Measurements from ENCODE around the gene ZNF236.
"Not testable (repeated sequence)": the region's sequence is repeated elsewhere in the genome, so short reads cannot be mapped to it uniquely, and the experiment has no call there.

ZNF236 gene

GRCh38 chr18:76822506-76823160 is at the start of gene ZNF236:
ZNF236 (plus strand) TSS chr18:76822557; CDS start chr18:76822608, 51 bp downstream.
- DNase-seq (ENCODE audit: low read depth in 2 of 2): peak; percentile 42 to 48

DNA sequence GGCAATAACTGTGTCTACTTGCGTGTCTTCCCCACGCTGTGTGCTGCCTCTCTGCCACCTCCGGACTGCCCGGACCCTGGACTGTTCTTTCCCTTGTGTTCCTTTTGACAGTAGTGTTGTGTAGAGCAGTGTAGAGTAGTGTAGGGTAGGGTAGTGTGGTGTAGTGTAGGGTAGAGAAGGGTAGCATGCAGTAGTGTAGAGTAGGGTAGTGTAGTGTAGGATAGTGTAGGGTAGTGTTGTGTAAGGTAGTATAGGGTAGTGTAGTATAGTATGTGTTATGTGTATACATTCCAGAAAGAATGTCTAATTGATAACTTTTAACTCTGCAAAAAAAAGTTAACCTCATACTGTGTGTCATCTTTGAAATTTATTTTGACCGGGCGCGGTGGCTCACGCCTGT is 49.7 kb upstream of the ZNF236 start:
- no peak for DNase-seq (ENCODE audit: low read depth in 2 of 2)

GRCh38 chr18:76777036-76777435 is 45.3 kb upstream of the ZNF236 start:
- DNase-seq (ENCODE audit: low read depth in 2 of 2): not testable (repeated sequence)

GRCh38 chr18:76783786-76784484 is 38.4 kb upstream of the ZNF236 start:
- no peak for DNase-seq (ENCODE audit: low read depth in 2 of 2)

- no peak for DNase-seq (ENCODE audit: low read depth in 2 of 2)
These were observed 36.5 kb upstream of the ZNF236 start for GRCh38 chr18:76785872-76786271.

DNA sequence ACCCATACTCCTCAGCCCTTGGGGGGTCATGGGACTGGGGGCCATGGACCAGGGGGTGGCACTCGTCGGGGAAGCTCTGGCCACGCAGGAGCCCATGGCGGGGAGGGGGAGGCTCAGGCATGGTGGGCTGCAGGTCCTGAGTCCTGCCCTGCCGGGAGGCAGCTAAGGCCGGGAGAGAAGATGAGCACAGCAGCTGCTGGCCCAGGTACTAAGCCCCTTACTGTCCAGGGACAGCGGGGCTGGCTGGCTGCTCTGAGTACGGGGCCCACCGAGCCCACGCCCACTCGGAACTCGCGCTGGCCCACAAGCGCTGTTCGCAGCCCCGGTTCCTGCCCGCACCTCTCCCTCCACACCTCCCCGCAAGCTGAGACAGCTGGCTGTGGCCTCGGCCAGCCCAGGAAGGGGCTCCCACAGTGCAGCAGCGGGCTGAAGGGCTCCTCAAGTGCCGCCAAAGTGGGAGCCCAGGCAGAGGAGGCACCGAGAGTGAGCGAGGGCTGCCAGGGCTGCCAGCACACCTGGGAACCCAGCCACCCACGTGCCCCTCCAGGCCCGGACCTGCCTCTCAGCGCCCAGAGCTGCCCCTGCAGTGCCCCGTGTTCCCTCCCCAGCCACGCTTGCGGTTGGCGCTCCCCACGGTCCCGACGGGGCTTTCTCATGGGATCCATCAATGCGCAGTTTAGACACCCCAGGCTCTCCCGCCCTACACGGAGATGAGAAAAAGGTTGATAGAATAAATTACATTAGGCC is 33.6 kb upstream of the ZNF236 start:
- DNase-seq (ENCODE audit: low read depth in 2 of 2): no peak

DNA sequence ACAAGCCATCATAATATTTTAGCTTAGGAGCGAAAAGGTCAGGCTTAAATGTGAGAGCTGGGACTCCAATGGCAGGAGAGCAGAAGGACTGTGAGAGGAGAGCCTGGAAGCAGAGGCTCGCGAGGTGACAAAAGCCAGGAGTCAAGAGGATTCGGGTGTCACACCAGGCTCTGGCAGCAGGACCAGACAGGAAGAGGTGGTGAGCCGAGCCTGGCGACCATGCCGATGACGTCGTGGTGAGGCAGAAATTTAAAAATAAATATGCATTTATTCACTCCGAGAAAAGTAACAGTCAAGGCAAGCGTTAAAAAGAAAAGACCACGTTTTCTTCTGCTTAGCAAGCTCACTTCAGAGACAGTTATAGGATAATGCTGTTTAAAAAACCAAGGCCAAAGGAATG is 31.3 kb upstream of the ZNF236 start:
- DNase-seq (ENCODE audit: low read depth in 2 of 2): no peak

DNA sequence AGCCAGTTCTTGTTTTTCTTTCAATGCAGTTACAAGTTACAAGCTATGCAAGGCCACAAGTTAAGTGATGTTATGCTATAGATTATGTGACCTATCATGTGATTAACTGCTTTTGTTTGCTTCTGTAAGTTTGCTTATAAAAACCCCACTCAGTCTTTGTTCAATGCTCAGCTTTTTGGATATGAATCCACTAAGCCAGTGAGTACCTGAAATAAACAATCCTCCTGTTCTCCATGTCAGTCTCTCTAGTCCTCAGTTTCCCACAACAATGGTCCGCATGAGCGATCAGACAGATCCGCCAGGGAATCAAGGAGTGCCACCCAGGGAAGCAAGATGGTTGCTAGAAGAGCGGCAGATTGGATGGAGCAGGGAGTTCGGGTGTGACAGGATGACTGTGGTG is 30.7 kb upstream of the ZNF236 start:
- no peak for DNase-seq (ENCODE audit: low read depth in 2 of 2)

GRCh38 chr18:76794326-76794725 is 28.0 kb upstream of the ZNF236 start:
- DNase-seq (ENCODE audit: low read depth in 2 of 2): no peak

DNA sequence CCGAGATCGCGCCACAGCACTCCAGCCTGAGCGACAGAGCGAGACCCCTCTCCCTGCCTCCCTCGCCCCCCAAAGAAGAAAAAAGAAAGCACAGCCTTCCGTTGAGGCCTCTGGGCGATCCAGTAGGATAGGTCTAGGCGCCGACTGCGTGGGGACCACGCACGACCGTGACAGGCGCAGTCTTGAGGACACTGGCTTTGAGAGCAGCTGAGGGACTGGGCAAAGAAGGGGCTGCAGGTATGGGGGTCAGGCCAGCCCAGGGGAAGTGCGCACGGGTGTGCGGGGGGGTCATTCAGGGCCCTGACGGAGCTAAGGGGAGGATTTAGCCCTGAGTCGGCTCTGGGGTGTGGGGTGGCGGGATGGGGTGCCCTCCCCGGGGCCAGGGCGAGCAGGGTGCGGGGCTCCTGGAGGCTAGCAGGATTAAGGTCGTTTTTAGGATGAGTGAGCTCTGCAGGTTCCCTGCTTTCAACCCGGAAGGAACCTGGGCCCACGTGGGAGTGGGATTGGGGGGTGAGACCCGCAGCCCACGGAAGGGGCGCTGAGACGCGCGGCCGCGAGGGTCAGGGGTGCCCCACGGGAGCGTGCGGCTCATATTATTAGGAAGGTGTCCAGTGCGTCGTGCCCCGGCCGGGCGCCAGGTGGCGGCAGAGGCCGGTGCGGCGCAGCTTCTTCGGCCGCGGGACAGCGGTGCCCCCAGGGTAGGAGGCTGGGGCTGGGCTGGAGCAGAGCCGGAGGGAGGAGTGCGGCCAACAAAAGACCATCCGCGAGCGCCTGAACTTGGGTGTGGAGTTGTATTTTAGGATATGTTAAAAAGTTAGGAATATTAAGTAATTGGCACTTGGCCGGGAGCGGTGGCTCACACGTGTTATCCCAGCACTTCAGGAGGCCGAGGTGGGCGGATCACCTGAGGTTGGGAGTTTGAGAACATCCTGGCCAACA is 20.5 kb upstream of the ZNF236 start:
- peak in 1 of 2 donors; percentile 28 for DNase-seq (ENCODE audit: low read depth in 2 of 2)

DNA sequence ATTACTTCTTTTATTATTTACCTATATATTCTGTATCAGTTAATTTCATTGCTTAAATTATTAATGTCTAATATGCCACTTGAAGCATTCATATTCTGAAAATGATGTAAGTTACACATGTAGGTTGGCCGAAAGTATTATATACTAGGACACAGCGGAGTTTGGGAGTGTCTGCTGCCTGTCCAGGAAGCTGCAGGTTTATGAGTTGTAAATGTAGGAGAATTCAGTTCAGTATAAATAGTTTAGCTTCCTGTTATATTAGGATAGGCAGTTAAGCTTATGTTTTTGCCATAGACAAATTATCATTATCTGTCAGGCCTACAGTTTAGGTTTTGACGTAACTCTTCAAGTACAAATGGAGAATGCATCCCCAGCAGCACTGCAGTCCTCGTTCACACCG is 18.9 kb upstream of the ZNF236 start:
- no peak for DNase-seq (ENCODE audit: low read depth in 2 of 2)

- DNase-seq (ENCODE audit: low read depth in 2 of 2): peak; percentile 63 to 73
These were observed 18.5 kb upstream of the ZNF236 start for GRCh38 chr18:76803814-76804213.

- no peak for DNase-seq (ENCODE audit: low read depth in 2 of 2)
These were observed 17.1 kb upstream of the ZNF236 start for GRCh38 chr18:76805221-76805620.

- DNase-seq (ENCODE audit: low read depth in 2 of 2): no peak
These were observed 16.1 kb upstream of the ZNF236 start for GRCh38 chr18:76806301-76806700.

- no peak for DNase-seq (ENCODE audit: low read depth in 2 of 2)
These were observed 13.8 kb upstream of the ZNF236 start for GRCh38 chr18:76808561-76808960.

GRCh38 chr18:76811530-76811929 is 10.8 kb upstream of the ZNF236 start:
- not testable (repeated sequence) for DNase-seq (ENCODE audit: low read depth in 2 of 2)

DNA sequence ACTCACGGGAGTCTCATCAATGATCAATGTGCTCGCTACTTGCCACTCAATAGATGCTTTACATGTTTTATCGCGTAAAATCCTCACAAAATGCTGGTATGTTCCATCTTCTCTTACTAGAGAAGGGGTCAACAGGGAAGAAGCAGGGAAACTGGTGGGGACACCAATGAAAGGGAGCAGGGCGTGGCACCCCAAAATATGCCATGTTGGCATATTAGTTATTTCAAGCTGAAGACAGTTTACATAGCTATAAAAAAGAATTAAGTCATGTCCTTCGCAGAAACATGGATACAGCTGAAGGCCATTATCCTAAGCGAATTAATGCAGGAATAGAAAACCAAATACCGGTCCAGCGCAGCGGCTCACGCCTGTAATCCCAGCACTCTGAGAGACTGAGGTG is 8.1 kb upstream of the ZNF236 start:
- DNase-seq (ENCODE audit: low read depth in 2 of 2): no peak

GRCh38 chr18:76816127-76816526 is 6.2 kb upstream of the ZNF236 start:
- no peak for DNase-seq (ENCODE audit: low read depth in 2 of 2)

DNA sequence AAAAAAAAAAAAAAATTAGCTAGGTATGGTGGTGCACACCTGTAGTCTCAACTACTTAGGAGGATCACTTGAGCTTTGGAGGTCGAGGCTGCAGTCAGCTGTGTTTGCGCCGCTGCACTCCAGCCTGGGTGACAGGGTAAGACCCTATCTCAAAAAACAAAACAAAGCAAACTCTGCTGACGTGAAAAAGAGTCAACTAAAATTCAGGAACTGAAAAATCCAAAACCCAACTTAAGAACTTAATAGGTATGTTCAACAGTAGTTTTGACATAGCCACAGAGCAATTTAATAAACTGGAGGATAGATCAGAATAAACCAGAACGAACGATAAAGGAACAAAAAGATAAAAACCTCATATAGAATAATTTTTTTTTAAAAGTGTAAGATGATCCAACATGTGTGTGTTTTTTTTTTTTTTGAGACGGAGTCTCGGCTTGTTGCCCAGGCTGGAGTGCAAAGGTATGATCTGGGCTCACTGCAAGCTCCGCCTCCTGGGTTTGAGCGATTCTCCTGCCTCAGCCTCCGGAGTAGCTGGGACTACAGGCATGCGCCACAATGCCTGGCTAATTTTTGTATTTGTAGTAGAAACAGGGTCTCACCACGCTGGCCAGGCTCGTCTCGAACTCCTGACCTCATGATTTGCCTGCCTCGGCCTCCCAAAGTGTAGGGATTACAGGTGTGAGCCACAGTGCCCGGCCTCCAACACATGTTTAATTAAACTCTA is 4.3 kb upstream of the ZNF236 start:
- DNase-seq (ENCODE audit: low read depth in 2 of 2): no peak

GRCh38 chr18:76819411-76820136 is 2.8 kb upstream of the ZNF236 start:
- DNase-seq (ENCODE audit: low read depth in 2 of 2): no peak

All from activated CD4-positive, alpha-beta T cell treated with anti-CD3 and anti-CD28 coated beads for 24 hours (primary cell).